Peyer's patch (tissue), 4 donors: ENCODE results near the gene CREM.

Experiments
- CTCF ChIP-seq, 6 experiments: fragments of 450-650 bp in 4 of 6; fragments of 200-600 bp in 2 of 6; sonication (generic) in 1 of 6; IDR thresholded peaks; one replicate each; pipeline ENCODE4 v1.5.1; 2017 to 2019; ENCODE audit warnings: antibody characterized with exemption in 6 of 6, mild to moderate bottlenecking in 3 of 6, moderate library complexity in 1 of 6
- POLR2A ChIP-seq, 2 donors: fragments of 450-650 bp; IDR thresholded peaks; one replicate each; pipeline ENCODE4 v1.5.1; 2017; ENCODE audit warnings: antibody characterized with exemption in 2 of 2, mild to moderate bottlenecking in 2 of 2, moderate library complexity in 2 of 2

- no peak for TF ChIP-seq CTCF (IDR thresholded peaks at IDR 0.05)
- TF ChIP-seq POLR2A (IDR thresholded peaks at IDR 0.05) = no peak
These were observed 14.1 kb downstream of the CREM start for GRCh38 chr10:35140727-35141126.
